Mammary epithelial cell (primary cell): ENCODE results near the gene KCNMB3.
"Not testable (repeated sequence)": the region's sequence is repeated elsewhere in the genome, so short reads cannot be mapped to it uniquely, and the experiment has no call there.

Experiments used
- EZH2 ChIP-seq: IDR thresholded peaks from 2 replicates; pipeline ENCODE4 v1.6.1; 2012; ENCODE audit warnings: low read length, inconsistent platforms, borderline replicate concordance
- TF ChIP-seq, protein P1 (sequence below), 2 donors: IDR thresholded peaks in 1 of 2; conservative IDR thresholded peaks in 1 of 2; 2 replicates each; pipeline ENCODE4 v1.5.1; 2011 to 2012; ENCODE audit warnings: inconsistent platforms in 2 of 2, low read length in 2 of 2, mild to moderate bottlenecking in 2 of 2, control low read depth in 1 of 2, low read depth in 1 of 2; ENCODE audit not compliant: insufficient read depth in 1 of 2; ENCODE audit errors: extremely low read depth in 1 of 2

DNA sequence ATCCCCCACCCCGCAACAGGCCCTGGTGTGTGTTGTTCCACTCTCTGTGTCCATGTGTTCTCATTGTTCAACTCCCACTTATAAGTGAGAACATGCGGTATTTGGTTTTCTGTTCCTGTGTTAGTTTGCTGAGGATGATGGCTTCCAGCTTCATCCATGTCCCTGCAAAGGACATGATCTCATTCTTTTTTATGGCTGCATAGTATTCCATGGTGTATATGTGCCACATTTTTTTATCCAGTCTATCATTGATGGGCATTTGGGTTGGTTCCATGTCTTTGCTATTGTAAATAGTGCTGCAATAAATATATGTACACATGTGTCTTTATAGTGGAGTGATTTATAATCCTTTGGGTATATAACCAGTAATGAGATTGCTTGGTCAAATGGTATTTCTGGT, 23.5 kb upstream of the KCNMB3 start:
- not testable (repeated sequence) for TF ChIP-seq EZH2
- TF ChIP-seq, protein P1, sequence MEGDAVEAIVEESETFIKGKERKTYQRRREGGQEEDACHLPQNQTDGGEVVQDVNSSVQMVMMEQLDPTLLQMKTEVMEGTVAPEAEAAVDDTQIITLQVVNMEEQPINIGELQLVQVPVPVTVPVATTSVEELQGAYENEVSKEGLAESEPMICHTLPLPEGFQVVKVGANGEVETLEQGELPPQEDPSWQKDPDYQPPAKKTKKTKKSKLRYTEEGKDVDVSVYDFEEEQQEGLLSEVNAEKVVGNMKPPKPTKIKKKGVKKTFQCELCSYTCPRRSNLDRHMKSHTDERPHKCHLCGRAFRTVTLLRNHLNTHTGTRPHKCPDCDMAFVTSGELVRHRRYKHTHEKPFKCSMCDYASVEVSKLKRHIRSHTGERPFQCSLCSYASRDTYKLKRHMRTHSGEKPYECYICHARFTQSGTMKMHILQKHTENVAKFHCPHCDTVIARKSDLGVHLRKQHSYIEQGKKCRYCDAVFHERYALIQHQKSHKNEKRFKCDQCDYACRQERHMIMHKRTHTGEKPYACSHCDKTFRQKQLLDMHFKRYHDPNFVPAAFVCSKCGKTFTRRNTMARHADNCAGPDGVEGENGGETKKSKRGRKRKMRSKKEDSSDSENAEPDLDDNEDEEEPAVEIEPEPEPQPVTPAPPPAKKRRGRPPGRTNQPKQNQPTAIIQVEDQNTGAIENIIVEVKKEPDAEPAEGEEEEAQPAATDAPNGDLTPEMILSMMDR (conservative IDR thresholded peaks at IDR 0.05 in 1 of 2, IDR thresholded peaks at IDR 0.05 in 1 of 2; ENCODE audit: extremely low read depth in 1 of 2, insufficient read depth in 1 of 2, low read depth in 1 of 2, low read length in 2 of 2): not testable (repeated sequence)
